Naive B cell (primary cell): ENCODE data around the gene CAMTA1. TPM values are rescaled to one million over a fixed set of nuclear protein-coding genes. Genes with fewer than 3 reads are reported as not detected.

Source experiments
- ATAC-seq, 2 donors: fragments of 150-1000 bp; cut with Tn5 transposase; 2 replicates each; pipeline ENCODE4 v1.10.0; 2021; ENCODE audit warnings: low read depth in 2 of 2, mild to moderate bottlenecking in 2 of 2, moderate library complexity in 2 of 2
- DNase-seq: peaks from one replicate; pipeline ENCODE4 v3.0.0; 2022
- H3K27ac Mint-ChIP-seq, 6 donors: one replicate each; pipeline ENCODE4 v1.8.0; 2020 to 2022; ENCODE audit warnings: mild to moderate bottlenecking in 6 of 6, mixed read lengths in 6 of 6, moderate library complexity in 5 of 6, inconsistent platforms in 2 of 6
- H3K27me3 Mint-ChIP-seq, 3 donors: one replicate each; pipeline ENCODE4 v1.8.0; 2021 to 2022; ENCODE audit warnings: mixed read lengths in 3 of 3, mild to moderate bottlenecking in 1 of 3
- H3K36me3 Mint-ChIP-seq, 2 donors: one replicate each; pipeline ENCODE4 v1.8.0; 2020 to 2022; ENCODE audit warnings: mixed read lengths in 2 of 2, inconsistent platforms in 1 of 2, mild to moderate bottlenecking in 1 of 2
- H3K4me1 Mint-ChIP-seq, 3 donors: one replicate each; pipeline ENCODE4 v1.8.0; 2020 to 2022; ENCODE audit warnings: mixed read lengths in 3 of 3, inconsistent platforms in 1 of 3, mild to moderate bottlenecking in 1 of 3, moderate library complexity in 1 of 3
- H3K4me3 Mint-ChIP-seq, 8 donors: one replicate each; pipeline ENCODE4 v1.8.0; 2020 to 2022; ENCODE audit warnings: mild to moderate bottlenecking in 8 of 8, mixed read lengths in 8 of 8, moderate library complexity in 8 of 8, inconsistent platforms in 2 of 8
- H3K9me3 Mint-ChIP-seq, 7 donors: one replicate each; pipeline ENCODE4 v1.8.0; 2020 to 2022; ENCODE audit warnings: mixed read lengths in 7 of 7, mild to moderate bottlenecking in 5 of 7, inconsistent platforms in 2 of 7, moderate library complexity in 1 of 7
- polyA plus RNA-seq, 6 donors: library from polyadenylated mRNA; unstranded; fragments of 300-500 nt; fragmentation: Illumina TruSeq; gene quantifications; one replicate each; pipeline ENCODE4 v1.2.3, GENCODE V29; 2021; ENCODE audit warnings: low read depth in 6 of 6

CAMTA1 gene
- polyA plus RNA-seq, 6 donors from 2014 or later, result 75.4 to 140 (median 88.8) TPM

GRCh38 chr1:7360526-7360925 lies 575.3 kb downstream of the CAMTA1 start:
- H3K4me1 Mint-ChIP-seq, result no peaks in the 10 kb centered on the region
- ATAC-seq, result no peak
- peaks cover 0 to 3% of the 10 kb centered on the region in 2 donors for H3K36me3 Mint-ChIP-seq

GRCh38 chr1:7362947-7363346 lies 577.7 kb downstream of the CAMTA1 start:
- no peak overlapping the region for H3K4me3 Mint-ChIP-seq
- H3K4me1 Mint-ChIP-seq, result no peaks in the 10 kb centered on the region
- peaks cover 0 to 5% (median 0%) of the 10 kb centered on the region in 3 donors for H3K27me3 Mint-ChIP-seq
- no peaks in the 10 kb centered on the region for H3K36me3 Mint-ChIP-seq
- peaks cover 0 to 5% (median 0%) of the 10 kb centered on the region in 7 donors for H3K9me3 Mint-ChIP-seq
- DNase-seq (no peak), ATAC-seq (no peak)
- no peak overlapping the region for H3K27ac Mint-ChIP-seq

More at GRCh38 chr1:7360526-7360925, 575.3 kb downstream of the CAMTA1 start:
- H3K9me3 Mint-ChIP-seq, result peaks cover 0 to 7% (median 3%) of the 10 kb centered on the region in 7 donors
- no peak for DNase-seq
- no peak overlapping the region for H3K4me3 Mint-ChIP-seq
- peaks cover 3 to 5% (median 4%) of the 10 kb centered on the region in 3 donors for H3K27me3 Mint-ChIP-seq
- no peak overlapping the region for H3K27ac Mint-ChIP-seq

GRCh38 chr1:7363450-7363849 lies 578.2 kb downstream of the CAMTA1 start:
- Mint-ChIP-seq H3K4me3 (no peak overlapping the region), H3K4me1 (no peaks in the 10 kb centered on the region), H3K36me3 (no peaks in the 10 kb centered on the region), H3K9me3 (peaks cover 0 to 5% (median 0%) of the 10 kb centered on the region in 7 donors), H3K27ac (no peak overlapping the region), H3K27me3 (peaks cover 0 to 5% (median 0%) of the 10 kb centered on the region in 3 donors)
- no peak for DNase-seq
- no peak for ATAC-seq

GRCh38 chr1:7365706-7366105 lies 580.5 kb downstream of the CAMTA1 start:
- Mint-ChIP-seq H3K9me3 (peaks cover 0 to 5% (median 0%) of the 10 kb centered on the region in 7 donors), H3K27me3 (no peaks in the 10 kb centered on the region), H3K4me1 (no peaks in the 10 kb centered on the region), H3K27ac (no peak overlapping the region), H3K4me3 (no peak overlapping the region), H3K36me3 (no peaks in the 10 kb centered on the region)
- ATAC-seq, result no peak
- DNase-seq, result no peak

- H3K4me3 Mint-ChIP-seq, result no peak overlapping the region
- H3K4me1 Mint-ChIP-seq, result no peaks in the 10 kb centered on the region
- DNase-seq (no peak), ATAC-seq (no peak)
- no peaks in the 10 kb centered on the region for H3K36me3 Mint-ChIP-seq
- no peaks in the 10 kb centered on the region for H3K27me3 Mint-ChIP-seq
- peaks cover 0 to 4% (median 0%) of the 10 kb centered on the region in 7 donors for H3K9me3 Mint-ChIP-seq
- no peak overlapping the region for H3K27ac Mint-ChIP-seq
Measured at GRCh38 chr1:7366286-7366954, 581.2 kb downstream of the CAMTA1 start.

GRCh38 chr1:7366955-7367665 lies 581.9 kb downstream of the CAMTA1 start:
- peaks cover 0 to 4% (median 0%) of the 10 kb centered on the region in 7 donors for H3K9me3 Mint-ChIP-seq
- H3K27ac Mint-ChIP-seq, result no peak overlapping the region
- no peak for ATAC-seq
- H3K36me3 Mint-ChIP-seq, result no peaks in the 10 kb centered on the region
- no peaks in the 10 kb centered on the region for H3K27me3 Mint-ChIP-seq
- no peaks in the 10 kb centered on the region for H3K4me1 Mint-ChIP-seq
- DNase-seq, result no peak
- no peak overlapping the region for H3K4me3 Mint-ChIP-seq

GRCh38 chr1:7369866-7370265 lies 584.6 kb downstream of the CAMTA1 start:
- Mint-ChIP-seq H3K36me3 (no peaks in the 10 kb centered on the region), H3K4me1 (no peaks in the 10 kb centered on the region), H3K27ac (no peak overlapping the region), H3K9me3 (no peaks in the 10 kb centered on the region), H3K27me3 (peaks cover 0 to 6% (median 0%) of the 10 kb centered on the region in 3 donors), H3K4me3 (no peak overlapping the region)
- no peak for DNase-seq
- no peak for ATAC-seq

- no peak for DNase-seq
- H3K9me3 Mint-ChIP-seq, result no peaks in the 10 kb centered on the region
- peaks cover 0 to 10% (median 0%) of the 10 kb centered on the region in 3 donors for H3K27me3 Mint-ChIP-seq
- no peaks in the 10 kb centered on the region for H3K4me1 Mint-ChIP-seq
- no peak overlapping the region for H3K4me3 Mint-ChIP-seq
- no peaks in the 10 kb centered on the region for H3K36me3 Mint-ChIP-seq
- no peak overlapping the region for H3K27ac Mint-ChIP-seq
- ATAC-seq, result no peak
Measured at GRCh38 chr1:7371926-7372325, 586.7 kb downstream of the CAMTA1 start.

GRCh38 chr1:7372477-7373120 lies 587.3 kb downstream of the CAMTA1 start:
- no peak for ATAC-seq
- Mint-ChIP-seq H3K9me3 (no peaks in the 10 kb centered on the region), H3K4me3 (peak overlapping the region in 1 of 8 donors; percentile 22), H3K4me1 (no peaks in the 10 kb centered on the region), H3K27me3 (peaks cover 0 to 10% (median 5%) of the 10 kb centered on the region in 3 donors), H3K36me3 (no peaks in the 10 kb centered on the region), H3K27ac (no peak overlapping the region)
- no peak for DNase-seq

GRCh38 chr1:7373251-7373650 lies 588.0 kb downstream of the CAMTA1 start:
- no peak for ATAC-seq
- no peak overlapping the region for H3K27ac Mint-ChIP-seq
- H3K27me3 Mint-ChIP-seq, result peaks cover 5 to 10% (median 5%) of the 10 kb centered on the region in 3 donors
- H3K4me1 Mint-ChIP-seq, result no peaks in the 10 kb centered on the region
- no peaks in the 10 kb centered on the region for H3K9me3 Mint-ChIP-seq
- no peak for DNase-seq
- no peak overlapping the region for H3K4me3 Mint-ChIP-seq
- H3K36me3 Mint-ChIP-seq, result no peaks in the 10 kb centered on the region

GRCh38 chr1:7373876-7374562 lies 588.8 kb downstream of the CAMTA1 start:
- Mint-ChIP-seq H3K4me1 (no peaks in the 10 kb centered on the region), H3K4me3 (no peak overlapping the region), H3K27me3 (peaks cover 5 to 10% (median 6%) of the 10 kb centered on the region in 3 donors), H3K36me3 (no peaks in the 10 kb centered on the region), H3K27ac (no peak overlapping the region), H3K9me3 (no peaks in the 10 kb centered on the region)
- no peak for ATAC-seq
- DNase-seq, result no peak

GRCh38 chr1:7374563-7375160 lies 589.4 kb downstream of the CAMTA1 start:
- H3K4me3 Mint-ChIP-seq, result no peak overlapping the region
- H3K9me3 Mint-ChIP-seq, result no peaks in the 10 kb centered on the region
- H3K27ac Mint-ChIP-seq, result no peak overlapping the region
- ATAC-seq (no peak), DNase-seq (no peak)
- peaks cover 5 to 10% (median 6%) of the 10 kb centered on the region in 3 donors for H3K27me3 Mint-ChIP-seq
- H3K36me3 Mint-ChIP-seq, result no peaks in the 10 kb centered on the region
- no peaks in the 10 kb centered on the region for H3K4me1 Mint-ChIP-seq

- ATAC-seq, result no peak
Measured at GRCh38 chr1:7375329-7375728, 590.1 kb downstream of the CAMTA1 start.

More at GRCh38 chr1:7375329-7375728, 590.1 kb downstream of the CAMTA1 start:
- H3K27ac Mint-ChIP-seq, result no peak overlapping the region
- H3K9me3 Mint-ChIP-seq, result no peaks in the 10 kb centered on the region
- H3K4me1 Mint-ChIP-seq, result no peaks in the 10 kb centered on the region
- peaks cover 5 to 10% (median 6%) of the 10 kb centered on the region in 3 donors for H3K27me3 Mint-ChIP-seq
- no peak for DNase-seq
- peak overlapping the region in 1 of 8 donors; percentile 12 for H3K4me3 Mint-ChIP-seq
- no peaks in the 10 kb centered on the region for H3K36me3 Mint-ChIP-seq
